Esophagus squamous epithelium (tissue), 5 donors: ENCODE results near the gene ZNF655. TPM values are rescaled to one million over a fixed set of nuclear protein-coding genes. Genes with fewer than 3 reads are reported as not detected.

ENCODE experiments used
- DNase-seq: peaks from one replicate; lab custom pipeline; 2025; lab: John Stamatoyannopoulos, UW
- H3K27ac ChIP-seq, 4 donors: fragments of 200-600 bp; sonication (generic); one replicate each; pipeline ENCODE4 v1.5.1; 2016 to 2019; ENCODE audit warnings: mild to moderate bottlenecking in 1 of 4
- H3K27me3 ChIP-seq, 4 donors: fragments of 200-600 bp; sonication (generic); 1 replicate in 3 of 4; 2 replicates in 1 of 4; pipeline versions ENCODE4 v1.5.1 to v1.6.0; 2017 to 2021; ENCODE audit warnings: antibody characterized with exemption in 1 of 4
- H3K36me3 ChIP-seq, 3 donors: fragments of 200-600 bp; sonication (generic); one replicate each; pipeline ENCODE4 v1.5.1; 2016 to 2019
- H3K4me1 ChIP-seq, 3 donors: fragments of 200-600 bp; sonication (generic); one replicate each; pipeline ENCODE4 v1.5.1; 2017 to 2019
- H3K4me3 ChIP-seq, 4 donors: fragments of 200-600 bp; sonication (generic); 1 replicate in 3 of 4; 2 replicates in 1 of 4; pipeline ENCODE4 v1.5.1; 2016 to 2019; ENCODE audit warnings: mild to moderate bottlenecking in 2 of 4, moderate library complexity in 1 of 4
- H3K9me3 ChIP-seq, 3 donors: fragments of 200-600 bp; sonication (generic); one replicate each; pipeline ENCODE4 v1.5.1; 2016 to 2019
- CTCF ChIP-seq, 6 experiments: fragments of 450-650 bp in 4 of 6; fragments of 200-600 bp in 2 of 6; sonication (generic) in 2 of 6; IDR thresholded peaks; one replicate each; pipeline ENCODE4 v1.5.1; 2016 to 2019; ENCODE audit warnings: antibody characterized with exemption in 6 of 6, mild to moderate bottlenecking in 4 of 6, moderate library complexity in 4 of 6
- POLR2A ChIP-seq, 4 donors: fragments of 450-650 bp; IDR thresholded peaks; one replicate each; pipeline ENCODE4 v1.6.1; 2017; ENCODE audit warnings: antibody characterized with exemption in 4 of 4, mild to moderate bottlenecking in 4 of 4, moderate library complexity in 3 of 4
- WGBS, 2 donors: methylation state at CpG; one replicate each; pipeline ENCODE4 v1.1.5; 2018; 5-methylcytosine and 5-hydroxymethylcytosine counted together
- intact Hi-C: fragments of 100-400 bp; cut with DNase I; formaldehyde crosslinking; loops from one replicate; pipeline ENCODE4 v1.15.0; 2022
- total RNA-seq, 4 donors: library from RNA; depleted of rRNA; stranded (reverse); fragments of >200 nt; gene quantifications; one replicate each; pipeline ENCODE4 v1.1.0, GENCODE V29; 2016
- donor health status: DM: yes; HTN: yes; CAD: no.

ZNF655 gene
- total RNA-seq, 4 donors from 2014 or later = 78.6 to 167 (median 107) TPM

DNA sequence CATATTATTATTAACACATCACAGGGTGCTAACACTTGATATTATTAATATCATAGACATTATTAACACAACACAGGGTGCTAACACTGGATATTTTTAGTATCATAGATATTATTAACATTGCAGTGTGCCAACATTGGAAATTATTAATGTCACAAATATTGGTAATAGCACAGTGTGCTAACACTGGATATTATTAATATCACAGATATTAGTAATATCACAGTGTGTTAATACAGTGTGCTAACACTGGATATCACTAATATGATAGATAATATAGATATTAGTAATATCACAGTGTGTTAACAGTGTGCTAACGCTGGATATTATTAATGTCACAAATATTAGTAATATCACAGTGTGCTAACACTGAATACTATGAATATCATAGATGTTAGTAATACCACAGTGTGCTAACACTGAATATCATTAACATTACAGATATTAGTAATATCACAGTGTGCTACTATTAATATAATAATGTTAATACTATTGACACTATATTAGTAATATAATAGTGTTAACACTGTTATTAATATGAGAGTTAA, 38.0 kb downstream of the ZNF655 start:
- no peaks in the 10 kb centered on the region for H3K36me3 ChIP-seq
- H3K27me3 ChIP-seq = no peaks in the 10 kb centered on the region
- H3K27ac ChIP-seq = no peak overlapping the region
- intact Hi-C loops = no loop called here
- no peak overlapping the region for H3K4me3 ChIP-seq
- no peaks in the 10 kb centered on the region for H3K4me1 ChIP-seq
- DNase-seq = no peak
- no peaks in the 10 kb centered on the region for H3K9me3 ChIP-seq
- no peak for TF ChIP-seq POLR2A (IDR thresholded peaks at IDR 0.05)
- TF ChIP-seq CTCF (IDR thresholded peaks at IDR 0.05) = no peak
- 72 to 91% methylated on average over 1 of the region's 1 CpG for WGBS, 2 donors

- WGBS, 2 donors = 79 to 82% methylated on average over 4 to 5 of the region's 34 CpGs
- TF ChIP-seq POLR2A (IDR thresholded peaks at IDR 0.05) (no peak), CTCF (IDR thresholded peaks at IDR 0.05) (no peak)
- H3K4me1 ChIP-seq = no peaks in the 10 kb centered on the region
- intact Hi-C loops = no loop called here
- no peaks in the 10 kb centered on the region for H3K9me3 ChIP-seq
- H3K4me3 ChIP-seq = no peak within 1 kb of the TSS
- no peak within 1 kb of the TSS for H3K27ac ChIP-seq
- DNase-seq = no peak
- no peaks in the 10 kb centered on the region for H3K36me3 ChIP-seq
- no peaks in the 10 kb centered on the region for H3K27me3 ChIP-seq
Measured at GRCh38 chr7:99597762-99598501, 39.5 kb downstream of the ZNF655 start, which contains the start of gene TMEM225B. TSS of gene TMEM225B (plus strand) at chr7:99598267. CDS start at chr7:99604389, 6,122 bp downstream.

DNA sequence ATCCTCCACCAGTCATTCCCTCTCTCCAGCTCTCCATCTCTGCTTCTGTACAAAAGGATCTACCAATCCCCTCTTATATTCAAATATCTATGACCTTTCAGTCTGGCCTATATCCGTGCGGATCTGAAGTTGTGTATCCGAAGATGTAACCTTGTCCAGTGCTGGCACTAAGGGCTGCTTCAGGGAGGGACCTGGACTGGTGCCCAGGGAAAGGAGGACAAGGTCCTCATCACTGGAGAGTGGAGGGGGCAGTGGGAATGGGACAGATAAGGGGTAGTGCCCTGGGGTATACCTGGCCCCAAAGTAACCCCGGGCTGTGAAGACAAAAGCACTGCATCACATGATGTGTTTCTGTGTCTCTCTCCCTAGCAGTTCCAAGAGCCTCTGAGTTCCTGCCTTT, 41.4 kb downstream of the ZNF655 start:
- no peak overlapping the region for H3K4me3 ChIP-seq
- H3K27me3 ChIP-seq = no peaks in the 10 kb centered on the region
- H3K36me3 ChIP-seq = no peaks in the 10 kb centered on the region
- intact Hi-C loops = no loop called here
- WGBS, 2 donors = 75% methylated on average over 3 of the region's 4 CpGs; no CpG with 5 or more reads in 1 of the 2 donors
- TF ChIP-seq POLR2A (IDR thresholded peaks at IDR 0.05) = no peak
- no peak for TF ChIP-seq CTCF (IDR thresholded peaks at IDR 0.05)
- no peaks in the 10 kb centered on the region for H3K9me3 ChIP-seq
- no peaks in the 10 kb centered on the region for H3K4me1 ChIP-seq
- DNase-seq = no peak
- H3K27ac ChIP-seq = no peak overlapping the region

- Histone ChIP-seq H3K4me3 (no peak overlapping the region), H3K9me3 (no peaks in the 10 kb centered on the region), H3K4me1 (no peaks in the 10 kb centered on the region), H3K36me3 (no peaks in the 10 kb centered on the region), H3K27ac (no peak overlapping the region), H3K27me3 (no peaks in the 10 kb centered on the region)
- DNase-seq = no peak
- TF ChIP-seq POLR2A (IDR thresholded peaks at IDR 0.05) (no peak), CTCF (IDR thresholded peaks at IDR 0.05) (no peak)
- intact Hi-C loops = no loop called here
- WGBS, 2 donors = 73 to 80% methylated on average over 2 to 6 of the region's 7 CpGs
Measured at GRCh38 chr7:99601656-99602310, 43.3 kb downstream of the ZNF655 start.

DNA sequence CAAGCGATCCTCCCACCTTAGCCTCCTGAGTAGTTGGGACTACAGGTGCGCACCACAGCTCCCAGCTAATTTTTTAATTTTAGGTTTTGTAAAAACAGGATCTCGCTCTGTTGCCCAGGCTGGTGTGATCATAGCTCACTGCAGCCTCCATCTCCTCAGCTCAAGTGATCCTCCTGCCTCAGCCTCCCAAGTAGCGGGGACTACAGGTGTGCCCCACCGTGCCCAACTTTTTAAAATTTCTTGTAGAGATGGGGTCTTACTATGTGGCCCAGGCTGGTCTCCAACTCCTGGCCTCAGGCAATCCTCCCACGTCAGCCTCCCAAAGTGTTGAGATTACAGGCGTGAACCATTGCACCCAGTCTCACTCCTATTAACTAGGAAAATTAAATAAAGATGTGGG, 47.1 kb downstream of the ZNF655 start:
- H3K4me1 ChIP-seq = no peaks in the 10 kb centered on the region
- H3K4me3 ChIP-seq = no peak overlapping the region
- DNase-seq = no peak
- H3K9me3 ChIP-seq = no peaks in the 10 kb centered on the region
- TF ChIP-seq POLR2A (IDR thresholded peaks at IDR 0.05) (no peak), CTCF (IDR thresholded peaks at IDR 0.05) (no peak)
- H3K27me3 ChIP-seq = no peaks in the 10 kb centered on the region
- WGBS, 2 donors = 94% methylated on average over 7 of the region's 7 CpGs
- H3K27ac ChIP-seq = no peak overlapping the region
- no peaks in the 10 kb centered on the region for H3K36me3 ChIP-seq
- intact Hi-C loops = no loop called here
